Osteocyte (in vitro differentiated cells): ENCODE data around the gene LRRN1. TPM values are rescaled to one million over a fixed set of nuclear protein-coding genes. Genes with fewer than 3 reads are reported as not detected.

ENCODE experiments used
- DNase-seq: peaks from one replicate; pipeline ENCODE4 v3.0.0; 2021; ENCODE audit warnings: mixed read lengths; ENCODE audit not compliant: unreplicated experiment; ENCODE audit errors: extremely low spot score
- H3K27ac Mint-ChIP-seq: one replicate; pipeline ENCODE4 v1.8.0; 2021; ENCODE audit warnings: mild to moderate bottlenecking, mixed read lengths; ENCODE audit not compliant: unreplicated experiment
- H3K27me3 Mint-ChIP-seq: one replicate; pipeline ENCODE4 v1.8.0; 2021; ENCODE audit warnings: mixed read lengths; ENCODE audit not compliant: unreplicated experiment
- H3K36me3 Mint-ChIP-seq: one replicate; pipeline ENCODE4 v1.8.0; 2021; ENCODE audit warnings: mixed read lengths; ENCODE audit not compliant: unreplicated experiment
- H3K4me1 Mint-ChIP-seq: one replicate; pipeline ENCODE4 v1.8.0; 2021; ENCODE audit warnings: mixed read lengths; ENCODE audit not compliant: unreplicated experiment
- H3K4me3 Mint-ChIP-seq: one replicate; pipeline ENCODE4 v1.8.0; 2021; ENCODE audit warnings: mild to moderate bottlenecking, moderate library complexity, mixed read lengths; ENCODE audit not compliant: unreplicated experiment
- H3K9me3 Mint-ChIP-seq: one replicate; pipeline ENCODE4 v1.8.0; 2021; ENCODE audit warnings: mixed read lengths; ENCODE audit not compliant: unreplicated experiment
- CTCF ChIP-seq: fragments of 200-600 bp; sonication (generic); IDR thresholded peaks from 2 replicates; pipeline ENCODE4 v1.5.0; 2021; ENCODE audit warnings: antibody characterized with exemption, mild to moderate bottlenecking, moderate library complexity
- total RNA-seq: library from RNA; stranded (reverse); gene quantifications from 2 replicates; pipeline ENCODE4 v1.2.1, GENCODE V29; 2021

Gene LRRN1
- total RNA-seq, 1 donor from 2014 or later, result 0.99 TPM

GRCh38 chr3:3848923-3849275, 49.7 kb downstream of the LRRN1 start:
- no peak for TF ChIP-seq CTCF
- H3K27ac Mint-ChIP-seq, result no peak overlapping the region
- no peak for DNase-seq
- no peaks in the 10 kb centered on the region for H3K4me1 Mint-ChIP-seq
- H3K36me3 Mint-ChIP-seq, result no peaks in the 10 kb centered on the region
- H3K4me3 Mint-ChIP-seq, result no peak overlapping the region
- no peaks in the 10 kb centered on the region for H3K27me3 Mint-ChIP-seq
- H3K9me3 Mint-ChIP-seq, result peaks cover 7% of the 10 kb centered on the region

- TF ChIP-seq CTCF, result no peak
- H3K4me3 Mint-ChIP-seq, result no peak overlapping the region
- H3K36me3 Mint-ChIP-seq, result no peaks in the 10 kb centered on the region
- H3K4me1 Mint-ChIP-seq, result no peaks in the 10 kb centered on the region
- no peak overlapping the region for H3K27ac Mint-ChIP-seq
- H3K27me3 Mint-ChIP-seq, result no peaks in the 10 kb centered on the region
- no peak for DNase-seq
- H3K9me3 Mint-ChIP-seq, result peaks cover 3% of the 10 kb centered on the region
Observed at GRCh38 chr3:3851621-3852323, 52.5 kb downstream of the LRRN1 start.

GRCh38 chr3:3853544-3853943, 54.3 kb downstream of the LRRN1 start:
- Mint-ChIP-seq H3K27me3 (no peaks in the 10 kb centered on the region), H3K9me3 (peaks cover 3% of the 10 kb centered on the region), H3K36me3 (no peaks in the 10 kb centered on the region)

GRCh38 chr3:3855056-3855455, 55.8 kb downstream of the LRRN1 start:
- H3K4me3 Mint-ChIP-seq, result no peak overlapping the region
- H3K27ac Mint-ChIP-seq, result no peak overlapping the region
- TF ChIP-seq CTCF, result no peak
- no peak for DNase-seq
- peaks cover 3% of the 10 kb centered on the region for H3K9me3 Mint-ChIP-seq
- no peaks in the 10 kb centered on the region for H3K27me3 Mint-ChIP-seq
- H3K36me3 Mint-ChIP-seq, result no peaks in the 10 kb centered on the region
- no peaks in the 10 kb centered on the region for H3K4me1 Mint-ChIP-seq

More at GRCh38 chr3:3853544-3853943, 54.3 kb downstream of the LRRN1 start:
- H3K4me3 Mint-ChIP-seq, result no peak overlapping the region
- no peak for TF ChIP-seq CTCF
- no peaks in the 10 kb centered on the region for H3K4me1 Mint-ChIP-seq
- H3K27ac Mint-ChIP-seq, result no peak overlapping the region
- DNase-seq, result no peak

GRCh38 chr3:3860235-3860634, 61.0 kb downstream of the LRRN1 start:
- DNase-seq, result no peak
- no peaks in the 10 kb centered on the region for H3K27me3 Mint-ChIP-seq
- H3K27ac Mint-ChIP-seq, result no peak overlapping the region
- H3K9me3 Mint-ChIP-seq, result peaks cover 3% of the 10 kb centered on the region
- no peak overlapping the region for H3K4me3 Mint-ChIP-seq
- H3K4me1 Mint-ChIP-seq, result no peaks in the 10 kb centered on the region
- no peaks in the 10 kb centered on the region for H3K36me3 Mint-ChIP-seq
- no peak for TF ChIP-seq CTCF
